Measurements from ENCODE around the gene TMEM212. TPM values are rescaled to one million over a fixed set of nuclear protein-coding genes. Genes with fewer than 3 reads are reported as not detected.
A peak's percentile ranks its signal among the peaks of the same experiment; 100 is the strongest.

The TMEM212 gene
- total RNA-seq, 4 donors from 2014 or later: not detected

- Histone ChIP-seq H3K27me3 (no peaks in the 10 kb centered on the region), H3K4me3 (no peak overlapping the region), H3K4me1 (peaks cover 0 to 10% (median 3%) of the 10 kb centered on the region in 4 donors), H3K27ac (peak overlapping the region in 3 of 4 donors; percentile 50 to 66 (median 54)), H3K36me3 (no peaks in the 10 kb centered on the region), H3K9me3 (no peaks in the 10 kb centered on the region)
- TF ChIP-seq CTCF (IDR thresholded peaks at IDR 0.05) (no peak), POLR2A (IDR thresholded peaks at IDR 0.05) (no peak)
- DNase-seq: no peak
Measured at GRCh38 chr3:171806200-171807128, 36.7 kb upstream of the TMEM212 start.

- Histone ChIP-seq H3K9me3 (no peaks in the 10 kb centered on the region), H3K27ac (peak overlapping the region in 3 of 4 donors; percentile 50 to 66 (median 54)), H3K27me3 (no peaks in the 10 kb centered on the region), H3K36me3 (no peaks in the 10 kb centered on the region), H3K4me3 (no peak overlapping the region), H3K4me1 (peaks cover 0 to 10% (median 3%) of the 10 kb centered on the region in 4 donors)
- no peak for DNase-seq
- TF ChIP-seq CTCF (IDR thresholded peaks at IDR 0.05): no peak
- TF ChIP-seq POLR2A (IDR thresholded peaks at IDR 0.05): no peak
Measured at GRCh38 chr3:171807129-171807675, 35.9 kb upstream of the TMEM212 start.

- Histone ChIP-seq H3K4me1 (peaks cover 0 to 10% (median 3%) of the 10 kb centered on the region in 4 donors), H3K27ac (no peak overlapping the region), H3K36me3 (no peaks in the 10 kb centered on the region), H3K4me3 (no peak overlapping the region), H3K9me3 (no peaks in the 10 kb centered on the region), H3K27me3 (no peaks in the 10 kb centered on the region)
- TF ChIP-seq POLR2A (IDR thresholded peaks at IDR 0.05) (no peak), CTCF (IDR thresholded peaks at IDR 0.05) (no peak)
- DNase-seq: no peak
Measured at GRCh38 chr3:171807806-171808205, 35.3 kb upstream of the TMEM212 start.

- H3K9me3 ChIP-seq: no peaks in the 10 kb centered on the region
- H3K27me3 ChIP-seq: no peaks in the 10 kb centered on the region
- peak overlapping the region; percentile 47 to 77 (median 59) for H3K4me3 ChIP-seq
- H3K36me3 ChIP-seq: no peaks in the 10 kb centered on the region
- H3K27ac ChIP-seq: peak overlapping the region; percentile 75 to 97 (median 92)
- TF ChIP-seq POLR2A (IDR thresholded peaks at IDR 0.05) (peak; percentile 22 to 34), CTCF (IDR thresholded peaks at IDR 0.05) (no peak)
- peaks cover 0 to 10% (median 3%) of the 10 kb centered on the region in 4 donors for H3K4me1 ChIP-seq
- peak in 1 of 3 donors; percentile 74 for DNase-seq
Measured at GRCh38 chr3:171809611-171809860, 33.6 kb upstream of the TMEM212 start.

- Histone ChIP-seq H3K9me3 (no peaks in the 10 kb centered on the region), H3K4me1 (peaks cover 0 to 10% (median 3%) of the 10 kb centered on the region in 4 donors), H3K27ac (peak within 1 kb of the TSS; percentile 75 to 97 (median 92)), H3K27me3 (no peaks in the 10 kb centered on the region), H3K36me3 (no peaks in the 10 kb centered on the region), H3K4me3 (peak within 1 kb of the TSS; percentile 47 to 77 (median 59))
- DNase-seq: peak; percentile 25 to 91 (median 84)
- TF ChIP-seq CTCF (IDR thresholded peaks at IDR 0.05): peak in 1 of 6 experiments; percentile 8
- peak; percentile 56 to 72 for TF ChIP-seq POLR2A (IDR thresholded peaks at IDR 0.05)
Measured at GRCh38 chr3:171809861-171810628, 33.1 kb upstream of the TMEM212 start, which contains the start of gene PLD1. PLD1 (minus strand) TSS chr3:171810483; CDS start chr3:171738051, 72,432 bp downstream.
